ENCODE measurements around the gene FERMT1. TPM values are rescaled to one million over a fixed set of nuclear protein-coding genes. Genes with fewer than 3 reads are reported as not detected.

The FERMT1 gene
- total and polyA plus RNA-seq, 2 donors (not counting 1 experiment from before 2014, with no cell fraction given) = not detected

DNA sequence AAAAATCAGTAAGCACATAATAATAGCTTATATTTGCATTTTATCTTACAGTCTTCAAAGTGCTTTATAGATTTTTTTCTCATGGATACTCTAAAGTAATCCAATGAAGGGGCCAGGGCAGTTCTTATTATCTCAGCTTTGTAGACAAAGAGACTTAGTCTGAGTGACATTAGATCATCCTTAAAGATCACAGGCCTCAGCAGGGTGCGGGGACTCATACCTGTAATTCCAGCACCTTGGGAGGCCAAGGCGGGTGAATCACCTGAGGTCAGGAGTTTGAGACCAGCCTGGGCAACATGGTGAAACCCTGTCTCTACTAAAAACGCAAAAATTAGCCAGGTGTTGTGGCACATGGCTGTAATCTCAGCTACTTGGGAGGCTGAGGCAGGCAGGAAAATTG lies 14.5 kb downstream of the FERMT1 start:
- Mint-ChIP-seq H3K4me1 (no peaks in the 10 kb centered on the region), H3K27me3 (peaks cover 3% of the 10 kb centered on the region), H3K4me3 (no peak overlapping the region), H3K27ac (no peak overlapping the region), H3K9me3 (ENCODE audit: insufficient read depth) (peaks cover 5% of the 10 kb centered on the region)
- Histone ChIP-seq H3K27me3 (replicated peaks in 1 of 4; ENCODE audit: control extremely low read depth in 1 of 4, control insufficient read depth in 3 of 4, insufficient read depth in 4 of 4, low read length in 3 of 4) (no peaks in the 10 kb centered on the region), H3K9me3 (ENCODE audit: control extremely low read depth in 1 of 3, control insufficient read depth in 2 of 3, insufficient read depth in 1 of 3, low read length in 2 of 3) (peaks cover under 1 to 4% (median 3%) of the 10 kb centered on the region in 3 donors), H3K36me3 (replicated peaks in 1 of 2; ENCODE audit: control extremely low read depth in 1 of 2, control insufficient read depth in 1 of 2, extremely low read depth in 1 of 2, insufficient read depth in 2 of 2, low read length in 1 of 2) (no peaks in the 10 kb centered on the region), H3K4me2 (replicated peaks; ENCODE audit: low read depth, low read length, poor library complexity, severe bottlenecking) (no peak overlapping the region), H2AFZ (ENCODE audit: insufficient read depth, low read depth, low read length, poor library complexity, severe bottlenecking) (no peak overlapping the region), H3K9ac (ENCODE audit: low read length) (no peak overlapping the region), H3K4me1 (ENCODE audit: control insufficient read depth in 2 of 2, insufficient read depth in 2 of 2, low read length in 2 of 2) (no peaks in the 10 kb centered on the region), H3K79me2 (ENCODE audit: control insufficient read depth, insufficient read depth, low read length) (no peaks in the 10 kb centered on the region), H3K4me3 (ENCODE audit: control extremely low read depth in 1 of 5, extremely low read depth in 1 of 5, insufficient read depth in 1 of 5, low read depth in 2 of 5, low read length in 4 of 5) (no peak overlapping the region), H4K20me1 (ENCODE audit: control insufficient read depth, insufficient read depth, low read length, poor library complexity, severe bottlenecking) (no peaks in the 10 kb centered on the region), H3K27ac (ENCODE audit: low read length in 2 of 2) (no peak overlapping the region)
- WGBS (ENCODE audit: insufficient coverage) = 96% methylated on average over 3 of the region's 3 CpGs
- POLR2A ChIA-PET = no interaction called here
- no peak for ATAC-seq (ENCODE audit: low read depth)
- intact Hi-C loops (cut with micrococcal nuclease) = no loop called here
- no peak for TF ChIP-seq EZH2 (IDR thresholded peaks at IDR 0.05; ENCODE audit: borderline replicate concordance, insufficient read depth, low read depth, low read length, poor library complexity, severe bottlenecking)
- no peak for TF ChIP-seq CTCF (IDR thresholded peaks at IDR 0.05)
- CTCF ChIA-PET = no interaction called here
- DNase-seq = no peak

- intact Hi-C loops (cut with micrococcal nuclease) = no loop called here
- Mint-ChIP-seq H3K27me3 (peaks cover 3% of the 10 kb centered on the region), H3K4me1 (no peaks in the 10 kb centered on the region), H3K9me3 (ENCODE audit: insufficient read depth) (no peaks in the 10 kb centered on the region), H3K4me3 (no peak overlapping the region), H3K27ac (no peak overlapping the region)
- H2AFZ ChIP-seq (ENCODE audit: insufficient read depth, low read depth, low read length, poor library complexity, severe bottlenecking) = no peak overlapping the region
- H3K4me2 ChIP-seq (replicated peaks; ENCODE audit: low read depth, low read length, poor library complexity, severe bottlenecking) = no peak overlapping the region
- H4K20me1 ChIP-seq (ENCODE audit: control insufficient read depth, insufficient read depth, low read length, poor library complexity, severe bottlenecking) = no peaks in the 10 kb centered on the region
- 85% methylated on average over 6 of the region's 7 CpGs for WGBS (ENCODE audit: insufficient coverage)
- no peak overlapping the region for H3K4me3 ChIP-seq (ENCODE audit: control extremely low read depth in 1 of 5, extremely low read depth in 1 of 5, insufficient read depth in 1 of 5, low read depth in 2 of 5, low read length in 4 of 5)
- no peaks in the 10 kb centered on the region for H3K36me3 ChIP-seq (replicated peaks in 1 of 2; ENCODE audit: control extremely low read depth in 1 of 2, control insufficient read depth in 1 of 2, extremely low read depth in 1 of 2, insufficient read depth in 2 of 2, low read length in 1 of 2)
- no peaks in the 10 kb centered on the region for H3K9me3 ChIP-seq (ENCODE audit: control extremely low read depth in 1 of 3, control insufficient read depth in 2 of 3, insufficient read depth in 1 of 3, low read length in 2 of 3)
- H3K27ac ChIP-seq (ENCODE audit: low read length in 2 of 2) = no peak overlapping the region
- ChIA-PET POLR2A (no interaction called here), CTCF (no interaction called here)
- TF ChIP-seq CTCF (IDR thresholded peaks at IDR 0.05) (no peak), EZH2 (IDR thresholded peaks at IDR 0.05; ENCODE audit: borderline replicate concordance, insufficient read depth, low read depth, low read length, poor library complexity, severe bottlenecking) (no peak)
- ATAC-seq (ENCODE audit: low read depth) (no peak), DNase-seq (no peak)
- no peak overlapping the region for H3K9ac ChIP-seq (ENCODE audit: low read length)
- no peaks in the 10 kb centered on the region for H3K79me2 ChIP-seq (ENCODE audit: control insufficient read depth, insufficient read depth, low read length)
- H3K4me1 ChIP-seq (ENCODE audit: control insufficient read depth in 2 of 2, insufficient read depth in 2 of 2, low read length in 2 of 2) = no peaks in the 10 kb centered on the region
- H3K27me3 ChIP-seq (replicated peaks in 1 of 4; ENCODE audit: control extremely low read depth in 1 of 4, control insufficient read depth in 3 of 4, insufficient read depth in 4 of 4, low read length in 3 of 4) = no peaks in the 10 kb centered on the region
These were observed 18.2 kb downstream of the FERMT1 start for GRCh38 chr20:6104493-6105188.

All from B cell (primary cell).